Breast epithelium (tissue), 4 donors: ENCODE measurements around the gene GPR137B. TPM values are rescaled to one million over a fixed set of nuclear protein-coding genes. Genes with fewer than 3 reads are reported as not detected.

Source experiments
- DNase-seq, 2 donors: peaks; one replicate each; pipeline ENCODE4 v3.0.0-alpha.2; 2019; ENCODE audit warnings: low spot score in 2 of 2
- H3K27ac ChIP-seq, 2 donors: fragments of 200-600 bp; sonication (generic) in 1 of 2; one replicate each; pipeline ENCODE4 v1.5.1; 2016 to 2019; ENCODE audit warnings: mild to moderate bottlenecking in 1 of 2
- H3K27me3 ChIP-seq, 2 donors: fragments of 200-600 bp; sonication (generic) in 1 of 2; one replicate each; pipeline versions ENCODE4 v1.5.1 to v1.6.0; 2017 to 2019; ENCODE audit warnings: control low read depth in 1 of 2, mild to moderate bottlenecking in 1 of 2
- H3K36me3 ChIP-seq: fragments of 200-600 bp; one replicate; pipeline ENCODE4 v1.5.1; 2019
- H3K4me1 ChIP-seq, 2 donors: fragments of 200-600 bp; sonication (generic); one replicate each; pipeline ENCODE4 v1.5.1; 2016 to 2019; ENCODE audit warnings: control low read depth in 1 of 2
- H3K4me3 ChIP-seq, 3 donors: fragments of 200-600 bp; sonication (generic); 1 replicate in 2 of 3; 2 replicates in 1 of 3; pipeline ENCODE4 v1.5.1; 2016 to 2019; ENCODE audit warnings: mild to moderate bottlenecking in 3 of 3, moderate library complexity in 2 of 3
- H3K9me3 ChIP-seq, 2 donors: fragments of 200-600 bp; sonication (generic) in 1 of 2; one replicate each; pipeline ENCODE4 v1.5.1; 2016 to 2019; ENCODE audit warnings: control low read depth in 1 of 2
- POLR2A ChIP-seq: fragments of 450-650 bp; IDR thresholded peaks from one replicate; pipeline ENCODE4 v1.6.1; 2016; ENCODE audit warnings: antibody characterized with exemption, mild to moderate bottlenecking, moderate library complexity
- POLR2AphosphoS5 ChIP-seq, 3 donors: sonication (generic); formaldehyde crosslinking; IDR thresholded peaks; one replicate each; pipeline ENCODE4 v1.6.1; 2017; ENCODE audit warnings: antibody characterized with exemption in 3 of 3
- intact Hi-C: fragments of 100-400 bp; cut with DNase I; formaldehyde crosslinking; loops from one replicate; pipeline ENCODE4 v1.15.1; 2023; ENCODE audit warnings: low total_unique reads
- total RNA-seq, 3 donors: library from RNA; depleted of rRNA; stranded (reverse); fragments of >200 nt; gene quantifications; one replicate each; pipeline ENCODE4 v1.1.0, GENCODE V29; 2016
- TF ChIP-seq, protein P1 (sequence below), 3 donors: fragments of 450-650 bp; IDR thresholded peaks; one replicate each; pipeline ENCODE4 v1.5.1; 2016 to 2017; ENCODE audit warnings: antibody characterized with exemption in 3 of 3, mild to moderate bottlenecking in 3 of 3, moderate library complexity in 3 of 3

The GPR137B gene
- total RNA-seq, 3 donors from 2014 or later = 24.1 to 29.6 (median 25.6) TPM

DNA sequence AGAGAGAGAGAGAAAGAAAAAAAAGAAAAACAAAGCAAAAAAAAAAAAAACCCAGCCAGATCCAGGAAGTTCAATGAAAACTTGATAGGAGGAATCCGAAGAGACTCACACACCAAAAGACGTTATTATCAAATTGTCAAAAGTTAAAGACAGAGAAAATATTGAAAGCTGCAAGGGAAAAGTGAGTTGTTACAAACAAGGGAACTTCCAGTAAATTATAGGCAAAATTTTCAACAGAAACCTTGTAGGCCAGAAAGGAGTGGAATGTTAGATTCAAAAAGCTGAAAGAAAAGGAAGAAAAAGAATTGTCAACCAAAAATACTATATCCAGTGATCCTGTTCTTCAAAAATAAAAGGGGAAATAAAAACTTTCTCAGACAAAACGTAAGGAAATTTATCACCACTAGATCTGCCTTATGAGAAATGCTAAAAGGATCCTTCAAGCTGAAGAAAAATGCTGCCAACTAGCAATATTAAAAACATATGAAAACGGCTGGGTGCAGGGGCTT lies 115.8 kb downstream of the GPR137B start:
- Histone ChIP-seq H3K27me3 (no peaks in the 10 kb centered on the region), H3K4me1 (no peaks in the 10 kb centered on the region), H3K27ac (no peak overlapping the region), H3K9me3 (peaks cover 26 to 37% of the 10 kb centered on the region in 2 donors), H3K36me3 (peaks cover 3% of the 10 kb centered on the region), H3K4me3 (no peak overlapping the region)
- intact Hi-C loops = no loop called here
- no peak for DNase-seq
- TF ChIP-seq POLR2AphosphoS5 (IDR thresholded peaks at IDR 0.05) (no peak), POLR2A (no peak)
- TF ChIP-seq, protein P1, sequence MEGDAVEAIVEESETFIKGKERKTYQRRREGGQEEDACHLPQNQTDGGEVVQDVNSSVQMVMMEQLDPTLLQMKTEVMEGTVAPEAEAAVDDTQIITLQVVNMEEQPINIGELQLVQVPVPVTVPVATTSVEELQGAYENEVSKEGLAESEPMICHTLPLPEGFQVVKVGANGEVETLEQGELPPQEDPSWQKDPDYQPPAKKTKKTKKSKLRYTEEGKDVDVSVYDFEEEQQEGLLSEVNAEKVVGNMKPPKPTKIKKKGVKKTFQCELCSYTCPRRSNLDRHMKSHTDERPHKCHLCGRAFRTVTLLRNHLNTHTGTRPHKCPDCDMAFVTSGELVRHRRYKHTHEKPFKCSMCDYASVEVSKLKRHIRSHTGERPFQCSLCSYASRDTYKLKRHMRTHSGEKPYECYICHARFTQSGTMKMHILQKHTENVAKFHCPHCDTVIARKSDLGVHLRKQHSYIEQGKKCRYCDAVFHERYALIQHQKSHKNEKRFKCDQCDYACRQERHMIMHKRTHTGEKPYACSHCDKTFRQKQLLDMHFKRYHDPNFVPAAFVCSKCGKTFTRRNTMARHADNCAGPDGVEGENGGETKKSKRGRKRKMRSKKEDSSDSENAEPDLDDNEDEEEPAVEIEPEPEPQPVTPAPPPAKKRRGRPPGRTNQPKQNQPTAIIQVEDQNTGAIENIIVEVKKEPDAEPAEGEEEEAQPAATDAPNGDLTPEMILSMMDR (IDR thresholded peaks at IDR 0.05) = no peak

Other genes starting within 250 kb of the GPR137B start
- 100 to 1,000 TPM in 2 of 3 donors, 10 to 100 TPM in 1; 60.3 to 288 (median 154) TPM for gene NID1, start 77.4 kb upstream of the GPR137B start, total RNA-seq
- gene ERO1B, start 139.4 kb downstream of the GPR137B start, total RNA-seq = 10 to 100 TPM in 2 of 3 donors, 1 to 10 TPM in 1; 9.0 to 23.1 (median 17.0) TPM